ENCODE measurements around the gene PTPRD. TPM values are rescaled to one million over a fixed set of nuclear protein-coding genes. Genes with fewer than 3 reads are reported as not detected.

Gene PTPRD
- total and polyA plus RNA-seq, 2 experiments from 2014 or later: 11.5 to 58.0 TPM

DNA sequence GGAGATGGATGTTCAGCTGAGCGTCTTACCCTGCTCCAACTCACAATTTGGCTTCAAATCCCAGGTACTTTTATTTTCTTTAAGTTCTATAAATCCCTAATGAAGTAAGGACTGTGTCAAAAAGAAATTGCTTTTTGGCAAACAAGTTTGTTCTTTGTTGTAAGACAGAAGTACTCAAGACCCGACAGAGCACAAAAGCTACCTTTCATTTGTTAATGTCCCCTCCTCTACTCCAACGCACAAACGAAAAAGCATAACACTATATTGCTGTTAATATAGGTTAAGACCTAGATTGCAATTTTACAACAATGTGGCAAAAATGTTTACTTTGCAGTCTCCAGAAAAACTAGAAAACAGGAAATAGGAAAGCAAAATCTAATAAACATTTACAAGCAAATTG lies 2217.8 kb downstream of the PTPRD start:
- DNase-seq (ENCODE audit: low spot score) (peak; percentile 34), ATAC-seq (peak; percentile 63)
- Mint-ChIP-seq H3K36me3 (ENCODE audit: low read depth) (no peaks in the 10 kb centered on the region), H3K4me1 (peaks cover 18% of the 10 kb centered on the region), H3K9me3 (no peaks in the 10 kb centered on the region), H3K4me3 (no peak overlapping the region), H3K27me3 (ENCODE audit: insufficient read depth, low read depth, poor library complexity) (peaks cover 2% of the 10 kb centered on the region), H3K27ac (no peak overlapping the region)
- Histone ChIP-seq H3F3A (replicated peaks; ENCODE audit: low read depth) (no peaks in the 10 kb centered on the region), H3K36me3 (ENCODE audit: insufficient read depth) (no peaks in the 10 kb centered on the region), H3K4me2 (peak overlapping the region; percentile 13; the same call in 1 of the 2 replicates), H3K4me3 (no peak overlapping the region), H3K27me3 (ENCODE audit: insufficient read depth) (no peaks in the 10 kb centered on the region), H3K79me2 (replicated peaks; ENCODE audit: insufficient read depth) (no peaks in the 10 kb centered on the region), H3K27ac (ENCODE audit: low read depth) (no peak overlapping the region), H3K4me1 (ENCODE audit: insufficient read depth) (peaks cover 19% of the 10 kb centered on the region), H2AFZ (no peak overlapping the region), H4K20me1 (replicated peaks; ENCODE audit: insufficient read depth) (no peaks in the 10 kb centered on the region), H3K9me2 (ENCODE audit: insufficient read depth) (no peaks in the 10 kb centered on the region)
- TF ChIP-seq CREB1 (CRISPR knock-in tag; IDR thresholded peaks at IDR 0.05; ENCODE audit: low read depth) (no peak), ZNF114 (CRISPR knock-in tag; IDR thresholded peaks at IDR 0.05) (no peak), JUNB (IDR thresholded peaks at IDR 0.05; ENCODE audit: unreplicated experiment) (no peak), EZH2phosphoT487 (IDR thresholded peaks at IDR 0.05; ENCODE audit: unreplicated experiment) (no peak), EZH2 (IDR thresholded peaks at IDR 0.05; ENCODE audit: low read depth, unreplicated experiment) (no peak), POLR2AphosphoS5 (IDR thresholded peaks at IDR 0.05; ENCODE audit: low read depth) (no peak), ZNF331 (CRISPR knock-in tag; IDR thresholded peaks at IDR 0.05; ENCODE audit: low read depth) (no peak), NANOG (IDR thresholded peaks at IDR 0.05; ENCODE audit: borderline replicate concordance) (no peak), STAT1 (IDR thresholded peaks at IDR 0.05; ENCODE audit: unreplicated experiment) (no peak)
- TF ChIP-seq, protein P1, sequence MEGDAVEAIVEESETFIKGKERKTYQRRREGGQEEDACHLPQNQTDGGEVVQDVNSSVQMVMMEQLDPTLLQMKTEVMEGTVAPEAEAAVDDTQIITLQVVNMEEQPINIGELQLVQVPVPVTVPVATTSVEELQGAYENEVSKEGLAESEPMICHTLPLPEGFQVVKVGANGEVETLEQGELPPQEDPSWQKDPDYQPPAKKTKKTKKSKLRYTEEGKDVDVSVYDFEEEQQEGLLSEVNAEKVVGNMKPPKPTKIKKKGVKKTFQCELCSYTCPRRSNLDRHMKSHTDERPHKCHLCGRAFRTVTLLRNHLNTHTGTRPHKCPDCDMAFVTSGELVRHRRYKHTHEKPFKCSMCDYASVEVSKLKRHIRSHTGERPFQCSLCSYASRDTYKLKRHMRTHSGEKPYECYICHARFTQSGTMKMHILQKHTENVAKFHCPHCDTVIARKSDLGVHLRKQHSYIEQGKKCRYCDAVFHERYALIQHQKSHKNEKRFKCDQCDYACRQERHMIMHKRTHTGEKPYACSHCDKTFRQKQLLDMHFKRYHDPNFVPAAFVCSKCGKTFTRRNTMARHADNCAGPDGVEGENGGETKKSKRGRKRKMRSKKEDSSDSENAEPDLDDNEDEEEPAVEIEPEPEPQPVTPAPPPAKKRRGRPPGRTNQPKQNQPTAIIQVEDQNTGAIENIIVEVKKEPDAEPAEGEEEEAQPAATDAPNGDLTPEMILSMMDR (conservative IDR thresholded peaks at IDR 0.05; ENCODE audit: low read depth in 2 of 2): no peak
- TF ChIP-seq, protein P2, sequence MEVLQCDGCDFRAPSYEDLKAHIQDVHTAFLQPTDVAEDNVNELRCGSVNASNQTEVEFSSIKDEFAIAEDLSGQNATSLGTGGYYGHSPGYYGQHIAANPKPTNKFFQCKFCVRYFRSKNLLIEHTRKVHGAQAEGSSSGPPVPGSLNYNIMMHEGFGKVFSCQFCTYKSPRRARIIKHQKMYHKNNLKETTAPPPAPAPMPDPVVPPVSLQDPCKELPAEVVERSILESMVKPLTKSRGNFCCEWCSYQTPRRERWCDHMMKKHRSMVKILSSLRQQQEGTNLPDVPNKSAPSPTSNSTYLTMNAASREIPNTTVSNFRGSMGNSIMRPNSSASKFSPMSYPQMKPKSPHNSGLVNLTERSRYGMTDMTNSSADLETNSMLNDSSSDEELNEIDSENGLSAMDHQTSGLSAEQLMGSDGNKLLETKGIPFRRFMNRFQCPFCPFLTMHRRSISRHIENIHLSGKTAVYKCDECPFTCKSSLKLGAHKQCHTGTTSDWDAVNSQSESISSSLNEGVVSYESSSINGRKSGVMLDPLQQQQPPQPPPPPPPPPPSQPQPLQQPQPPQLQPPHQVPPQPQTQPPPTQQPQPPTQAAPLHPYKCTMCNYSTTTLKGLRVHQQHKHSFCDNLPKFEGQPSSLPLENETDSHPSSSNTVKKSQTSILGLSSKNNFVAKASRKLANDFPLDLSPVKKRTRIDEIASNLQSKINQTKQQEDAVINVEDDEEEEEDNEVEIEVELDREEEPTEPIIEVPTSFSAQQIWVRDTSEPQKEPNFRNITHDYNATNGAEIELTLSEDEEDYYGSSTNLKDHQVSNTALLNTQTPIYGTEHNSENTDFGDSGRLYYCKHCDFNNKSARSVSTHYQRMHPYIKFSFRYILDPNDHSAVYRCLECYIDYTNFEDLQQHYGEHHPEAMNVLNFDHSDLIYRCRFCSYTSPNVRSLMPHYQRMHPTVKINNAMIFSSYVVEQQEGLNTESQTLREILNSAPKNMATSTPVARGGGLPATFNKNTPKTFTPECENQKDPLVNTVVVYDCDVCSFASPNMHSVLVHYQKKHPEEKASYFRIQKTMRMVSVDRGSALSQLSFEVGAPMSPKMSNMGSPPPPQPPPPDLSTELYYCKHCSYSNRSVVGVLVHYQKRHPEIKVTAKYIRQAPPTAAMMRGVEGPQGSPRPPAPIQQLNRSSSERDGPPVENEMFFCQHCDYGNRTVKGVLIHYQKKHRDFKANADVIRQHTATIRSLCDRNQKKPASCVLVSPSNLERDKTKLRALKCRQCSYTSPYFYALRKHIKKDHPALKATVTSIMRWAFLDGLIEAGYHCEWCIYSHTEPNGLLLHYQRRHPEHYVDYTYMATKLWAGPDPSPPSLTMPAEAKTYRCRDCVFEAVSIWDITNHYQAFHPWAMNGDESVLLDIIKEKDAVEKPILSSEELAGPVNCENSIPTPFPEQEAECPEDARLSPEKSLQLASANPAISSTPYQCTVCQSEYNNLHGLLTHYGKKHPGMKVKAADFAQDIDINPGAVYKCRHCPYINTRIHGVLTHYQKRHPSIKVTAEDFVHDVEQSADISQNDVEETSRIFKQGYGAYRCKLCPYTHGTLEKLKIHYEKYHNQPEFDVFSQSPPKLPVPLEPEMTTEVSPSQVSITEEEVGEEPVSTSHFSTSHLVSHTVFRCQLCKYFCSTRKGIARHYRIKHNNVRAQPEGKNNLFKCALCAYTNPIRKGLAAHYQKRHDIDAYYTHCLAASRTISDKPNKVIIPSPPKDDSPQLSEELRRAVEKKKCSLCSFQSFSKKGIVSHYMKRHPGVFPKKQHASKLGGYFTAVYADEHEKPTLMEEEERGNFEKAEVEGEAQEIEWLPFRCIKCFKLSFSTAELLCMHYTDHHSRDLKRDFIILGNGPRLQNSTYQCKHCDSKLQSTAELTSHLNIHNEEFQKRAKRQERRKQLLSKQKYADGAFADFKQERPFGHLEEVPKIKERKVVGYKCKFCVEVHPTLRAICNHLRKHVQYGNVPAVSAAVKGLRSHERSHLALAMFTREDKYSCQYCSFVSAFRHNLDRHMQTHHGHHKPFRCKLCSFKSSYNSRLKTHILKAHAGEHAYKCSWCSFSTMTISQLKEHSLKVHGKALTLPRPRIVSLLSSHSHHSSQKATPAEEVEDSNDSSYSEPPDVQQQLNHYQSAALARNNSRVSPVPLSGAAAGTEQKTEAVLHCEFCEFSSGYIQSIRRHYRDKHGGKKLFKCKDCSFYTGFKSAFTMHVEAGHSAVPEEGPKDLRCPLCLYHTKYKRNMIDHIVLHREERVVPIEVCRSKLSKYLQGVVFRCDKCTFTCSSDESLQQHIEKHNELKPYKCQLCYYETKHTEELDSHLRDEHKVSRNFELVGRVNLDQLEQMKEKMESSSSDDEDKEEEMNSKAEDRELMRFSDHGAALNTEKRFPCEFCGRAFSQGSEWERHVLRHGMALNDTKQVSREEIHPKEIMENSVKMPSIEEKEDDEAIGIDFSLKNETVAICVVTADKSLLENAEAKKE (CRISPR knock-in tag; IDR thresholded peaks at IDR 0.05): no peak
- TF ChIP-seq, protein P3, sequence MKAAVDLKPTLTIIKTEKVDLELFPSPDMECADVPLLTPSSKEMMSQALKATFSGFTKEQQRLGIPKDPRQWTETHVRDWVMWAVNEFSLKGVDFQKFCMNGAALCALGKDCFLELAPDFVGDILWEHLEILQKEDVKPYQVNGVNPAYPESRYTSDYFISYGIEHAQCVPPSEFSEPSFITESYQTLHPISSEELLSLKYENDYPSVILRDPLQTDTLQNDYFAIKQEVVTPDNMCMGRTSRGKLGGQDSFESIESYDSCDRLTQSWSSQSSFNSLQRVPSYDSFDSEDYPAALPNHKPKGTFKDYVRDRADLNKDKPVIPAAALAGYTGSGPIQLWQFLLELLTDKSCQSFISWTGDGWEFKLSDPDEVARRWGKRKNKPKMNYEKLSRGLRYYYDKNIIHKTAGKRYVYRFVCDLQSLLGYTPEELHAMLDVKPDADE (IDR thresholded peaks at IDR 0.05): no peak
- TF ChIP-seq, protein P4, sequence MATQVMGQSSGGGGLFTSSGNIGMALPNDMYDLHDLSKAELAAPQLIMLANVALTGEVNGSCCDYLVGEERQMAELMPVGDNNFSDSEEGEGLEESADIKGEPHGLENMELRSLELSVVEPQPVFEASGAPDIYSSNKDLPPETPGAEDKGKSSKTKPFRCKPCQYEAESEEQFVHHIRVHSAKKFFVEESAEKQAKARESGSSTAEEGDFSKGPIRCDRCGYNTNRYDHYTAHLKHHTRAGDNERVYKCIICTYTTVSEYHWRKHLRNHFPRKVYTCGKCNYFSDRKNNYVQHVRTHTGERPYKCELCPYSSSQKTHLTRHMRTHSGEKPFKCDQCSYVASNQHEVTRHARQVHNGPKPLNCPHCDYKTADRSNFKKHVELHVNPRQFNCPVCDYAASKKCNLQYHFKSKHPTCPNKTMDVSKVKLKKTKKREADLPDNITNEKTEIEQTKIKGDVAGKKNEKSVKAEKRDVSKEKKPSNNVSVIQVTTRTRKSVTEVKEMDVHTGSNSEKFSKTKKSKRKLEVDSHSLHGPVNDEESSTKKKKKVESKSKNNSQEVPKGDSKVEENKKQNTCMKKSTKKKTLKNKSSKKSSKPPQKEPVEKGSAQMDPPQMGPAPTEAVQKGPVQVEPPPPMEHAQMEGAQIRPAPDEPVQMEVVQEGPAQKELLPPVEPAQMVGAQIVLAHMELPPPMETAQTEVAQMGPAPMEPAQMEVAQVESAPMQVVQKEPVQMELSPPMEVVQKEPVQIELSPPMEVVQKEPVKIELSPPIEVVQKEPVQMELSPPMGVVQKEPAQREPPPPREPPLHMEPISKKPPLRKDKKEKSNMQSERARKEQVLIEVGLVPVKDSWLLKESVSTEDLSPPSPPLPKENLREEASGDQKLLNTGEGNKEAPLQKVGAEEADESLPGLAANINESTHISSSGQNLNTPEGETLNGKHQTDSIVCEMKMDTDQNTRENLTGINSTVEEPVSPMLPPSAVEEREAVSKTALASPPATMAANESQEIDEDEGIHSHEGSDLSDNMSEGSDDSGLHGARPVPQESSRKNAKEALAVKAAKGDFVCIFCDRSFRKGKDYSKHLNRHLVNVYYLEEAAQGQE (IDR thresholded peaks at IDR 0.05; ENCODE audit: unreplicated experiment): no peak
